ENCODE measurements around the gene DES. TPM values are rescaled to one million over a fixed set of nuclear protein-coding genes. Genes with fewer than 3 reads are reported as not detected.

DES gene
- total RNA-seq (not detected in 2 replicates), polyA plus RNA-seq (not detected in 2 replicates), polyA minus RNA-seq (0.77 TPM in 1 of 2 replicates, not detected in the other)
- 95.9 TPM for total RNA-seq (2013)

DNA sequence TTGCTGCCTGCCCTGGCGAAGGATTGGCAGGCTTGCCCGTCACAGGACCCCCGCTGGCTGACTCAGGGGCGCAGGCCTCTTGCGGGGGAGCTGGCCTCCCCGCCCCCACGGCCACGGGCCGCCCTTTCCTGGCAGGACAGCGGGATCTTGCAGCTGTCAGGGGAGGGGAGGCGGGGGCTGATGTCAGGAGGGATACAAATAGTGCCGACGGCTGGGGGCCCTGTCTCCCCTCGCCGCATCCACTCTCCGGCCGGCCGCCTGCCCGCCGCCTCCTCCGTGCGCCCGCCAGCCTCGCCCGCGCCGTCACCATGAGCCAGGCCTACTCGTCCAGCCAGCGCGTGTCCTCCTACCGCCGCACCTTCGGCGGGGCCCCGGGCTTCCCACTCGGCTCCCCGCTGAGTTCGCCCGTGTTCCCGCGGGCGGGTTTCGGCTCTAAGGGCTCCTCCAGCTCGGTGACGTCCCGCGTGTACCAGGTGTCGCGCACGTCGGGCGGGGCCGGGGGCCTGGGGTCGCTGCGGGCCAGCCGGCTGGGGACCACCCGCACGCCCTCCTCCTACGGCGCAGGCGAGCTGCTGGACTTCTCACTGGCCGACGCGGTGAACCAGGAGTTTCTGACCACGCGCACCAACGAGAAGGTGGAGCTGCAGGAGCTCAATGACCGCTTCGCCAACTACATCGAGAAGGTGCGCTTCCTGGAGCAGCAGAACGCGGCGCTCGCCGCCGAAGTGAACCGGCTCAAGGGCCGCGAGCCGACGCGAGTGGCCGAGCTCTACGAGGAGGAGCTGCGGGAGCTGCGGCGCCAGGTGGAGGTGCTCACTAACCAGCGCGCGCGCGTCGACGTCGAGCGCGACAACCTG is at the start of gene DES:
Gene DES (plus strand): TSS at position 223 of the 857 bp plus-strand sequence. CDS start 86 bp downstream, at position 309.
- no peak within 1 kb of the TSS for H3K4me3 Mint-ChIP-seq
- DNase-seq: no peak
- H3K27ac Mint-ChIP-seq: no peak within 1 kb of the TSS
- H4K20me1 ChIP-seq (ENCODE audit: control insufficient read depth, insufficient read depth, low read length, poor library complexity, severe bottlenecking): no peaks in the 10 kb centered on the region
- H3K9me3 Mint-ChIP-seq (ENCODE audit: insufficient read depth): peaks cover 2% of the 10 kb centered on the region
- no peak for ATAC-seq (ENCODE audit: low read depth)
- 23% methylated on average over 97 of the region's 98 CpGs for WGBS (ENCODE audit: insufficient coverage)
- no peak within 1 kb of the TSS for H3K4me3 ChIP-seq (ENCODE audit: control extremely low read depth in 1 of 5, extremely low read depth in 1 of 5, insufficient read depth in 1 of 5, low read depth in 2 of 5, low read length in 4 of 5)
- H3K4me1 ChIP-seq (ENCODE audit: control insufficient read depth in 2 of 2, insufficient read depth in 2 of 2, low read length in 2 of 2): no peaks in the 10 kb centered on the region
- no peaks in the 10 kb centered on the region for H3K9me3 ChIP-seq (ENCODE audit: control extremely low read depth in 1 of 3, control insufficient read depth in 2 of 3, insufficient read depth in 1 of 3, low read length in 2 of 3)
- H3K79me2 ChIP-seq (ENCODE audit: control insufficient read depth, insufficient read depth, low read length): no peaks in the 10 kb centered on the region
- peaks cover 0 to 39% (median 4%) of the 10 kb centered on the region in 4 experiments for H3K27me3 ChIP-seq (replicated peaks in 1 of 4; ENCODE audit: control extremely low read depth in 1 of 4, control insufficient read depth in 3 of 4, insufficient read depth in 4 of 4, low read length in 3 of 4)
- peak within 1 kb of the TSS; percentile 22 for H2AFZ ChIP-seq (ENCODE audit: insufficient read depth, low read depth, low read length, poor library complexity, severe bottlenecking)
- no peak within 1 kb of the TSS for H3K4me2 ChIP-seq (replicated peaks; ENCODE audit: low read depth, low read length, poor library complexity, severe bottlenecking)
- TF ChIP-seq EZH2 (IDR thresholded peaks at IDR 0.05; ENCODE audit: borderline replicate concordance, insufficient read depth, low read depth, low read length, poor library complexity, severe bottlenecking) (no peak), CTCF (IDR thresholded peaks at IDR 0.05) (no peak)
- intact Hi-C loops (cut with micrococcal nuclease): no loop called here
- POLR2A ChIA-PET: no interaction called here
- peaks cover 46% of the 10 kb centered on the region for H3K27me3 Mint-ChIP-seq
- H3K27ac ChIP-seq (ENCODE audit: low read length in 2 of 2): no peak within 1 kb of the TSS
- no peaks in the 10 kb centered on the region for H3K36me3 ChIP-seq (replicated peaks in 1 of 2; ENCODE audit: control extremely low read depth in 1 of 2, control insufficient read depth in 1 of 2, extremely low read depth in 1 of 2, insufficient read depth in 2 of 2, low read length in 1 of 2)
- CTCF ChIA-PET: no interaction called here
- H3K4me1 Mint-ChIP-seq: peaks cover 1% of the 10 kb centered on the region
- H3K9ac ChIP-seq (ENCODE audit: low read length): no peak within 1 kb of the TSS

DNA sequence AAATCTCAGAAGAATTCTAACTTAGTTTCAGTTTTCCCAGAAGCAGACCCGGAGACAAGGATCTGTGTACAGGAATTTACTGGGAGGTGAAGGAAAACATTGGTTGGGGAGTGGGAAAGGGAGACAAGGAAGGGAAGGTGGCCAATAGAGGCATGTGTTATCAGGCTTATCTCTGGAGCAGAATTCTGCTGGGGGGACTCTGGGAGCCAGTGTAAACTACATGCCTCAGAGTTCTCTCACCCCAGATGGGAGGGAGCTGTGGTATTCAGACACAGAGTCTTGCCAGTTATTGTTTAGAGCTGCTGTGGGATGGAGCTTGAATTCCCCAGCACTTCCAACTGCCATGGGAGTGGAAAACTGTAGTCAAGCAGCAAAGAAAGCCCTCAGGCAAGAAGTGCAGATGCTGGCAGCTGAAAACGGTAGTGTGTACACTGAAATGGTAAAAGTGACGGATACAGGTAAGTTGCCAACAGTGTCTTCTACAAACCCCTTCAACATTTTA is 49.4 kb upstream of the DES start:
- H3K27ac Mint-ChIP-seq: no peak overlapping the region
- 83% methylated on average over 1 of the region's 3 CpGs for WGBS (ENCODE audit: insufficient coverage)
- POLR2A ChIA-PET: interaction anchor here (0.6 kb wide), 1 partner anchor 82 kb away, joined by 3 read pairs; no protein-coding TSS in a partner anchor

More for the DNA sequence above, 49.4 kb upstream of the DES start:
- H3K4me2 ChIP-seq (replicated peaks; ENCODE audit: low read depth, low read length, poor library complexity, severe bottlenecking): no peak overlapping the region
- H3K27ac ChIP-seq (ENCODE audit: low read length in 2 of 2): no peak overlapping the region
- H3K36me3 ChIP-seq (replicated peaks in 1 of 2; ENCODE audit: control extremely low read depth in 1 of 2, control insufficient read depth in 1 of 2, extremely low read depth in 1 of 2, insufficient read depth in 2 of 2, low read length in 1 of 2): peaks cover 0 to 6% of the 10 kb centered on the region in 2 experiments
- no peaks in the 10 kb centered on the region for H4K20me1 ChIP-seq (ENCODE audit: control insufficient read depth, insufficient read depth, low read length, poor library complexity, severe bottlenecking)
- H3K9me3 ChIP-seq (ENCODE audit: control extremely low read depth in 1 of 3, control insufficient read depth in 2 of 3, insufficient read depth in 1 of 3, low read length in 2 of 3): no peaks in the 10 kb centered on the region
- H3K4me1 ChIP-seq (ENCODE audit: control insufficient read depth in 2 of 2, insufficient read depth in 2 of 2, low read length in 2 of 2): no peaks in the 10 kb centered on the region
- no peaks in the 10 kb centered on the region for H3K4me1 Mint-ChIP-seq
- TF ChIP-seq EZH2 (IDR thresholded peaks at IDR 0.05; ENCODE audit: borderline replicate concordance, insufficient read depth, low read depth, low read length, poor library complexity, severe bottlenecking) (no peak), CTCF (IDR thresholded peaks at IDR 0.05) (no peak)
- no peak overlapping the region for H3K4me3 Mint-ChIP-seq
- H3K9ac ChIP-seq (ENCODE audit: low read length): no peak overlapping the region
- no peaks in the 10 kb centered on the region for H3K27me3 Mint-ChIP-seq
- no peaks in the 10 kb centered on the region for H3K79me2 ChIP-seq (ENCODE audit: control insufficient read depth, insufficient read depth, low read length)
- H2AFZ ChIP-seq (ENCODE audit: insufficient read depth, low read depth, low read length, poor library complexity, severe bottlenecking): no peak overlapping the region
- ATAC-seq (ENCODE audit: low read depth) (no peak), DNase-seq (no peak)
- H3K9me3 Mint-ChIP-seq (ENCODE audit: insufficient read depth): no peaks in the 10 kb centered on the region
- no peak overlapping the region for H3K4me3 ChIP-seq (ENCODE audit: control extremely low read depth in 1 of 5, extremely low read depth in 1 of 5, insufficient read depth in 1 of 5, low read depth in 2 of 5, low read length in 4 of 5)
- no peaks in the 10 kb centered on the region for H3K27me3 ChIP-seq (replicated peaks in 1 of 4; ENCODE audit: control extremely low read depth in 1 of 4, control insufficient read depth in 3 of 4, insufficient read depth in 4 of 4, low read length in 3 of 4)
- CTCF ChIA-PET: no interaction called here
- intact Hi-C loops (cut with micrococcal nuclease): no loop called here
